ENCODE measurements around the gene TMEM204.
"Not testable (repeated sequence)": the region's sequence is repeated elsewhere in the genome, so short reads cannot be mapped to it uniquely, and the experiment has no call there.

TMEM204 gene

DNA sequence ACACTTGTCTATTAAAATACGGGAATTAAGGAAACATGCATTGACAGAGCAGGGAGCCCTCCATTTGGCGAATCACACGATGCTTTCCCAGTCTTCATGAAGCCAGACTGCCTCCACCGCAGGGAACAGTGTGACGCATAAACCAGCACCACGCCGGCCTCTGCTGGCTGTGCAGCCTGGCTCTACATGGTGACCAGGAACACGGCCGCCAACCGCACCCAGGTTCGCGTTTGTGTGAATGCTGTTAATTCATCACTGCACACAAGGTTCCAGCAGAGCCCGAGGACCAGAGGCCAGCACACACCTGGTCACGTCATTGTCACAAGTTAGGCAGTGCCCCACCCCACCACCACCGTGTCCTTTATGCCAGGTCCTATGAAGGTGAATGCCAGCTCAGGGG is 26.7 kb downstream of the TMEM204 start:
- DNase-seq = no peak

DNA sequence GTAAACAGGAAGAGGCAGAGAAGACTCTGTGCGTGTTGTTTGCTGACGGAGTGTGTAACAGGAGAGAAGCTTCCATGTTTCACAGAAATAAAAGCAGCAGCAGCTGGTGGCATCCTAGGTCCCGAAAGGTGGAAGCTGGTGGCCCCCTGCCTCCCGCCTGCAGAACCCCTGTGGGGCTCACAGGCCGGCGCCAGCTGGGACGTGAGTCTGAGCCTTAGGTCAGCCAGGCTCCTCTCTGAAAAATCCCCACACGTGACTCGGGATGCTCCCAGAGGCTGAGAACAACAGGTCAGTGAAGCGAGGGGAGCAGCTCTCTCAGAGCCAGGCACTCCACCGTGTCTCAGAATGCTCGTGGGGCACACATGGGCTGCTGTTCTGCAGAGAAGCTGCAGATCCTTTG is 27.4 kb downstream of the TMEM204 start:
- no peak for DNase-seq

DNA sequence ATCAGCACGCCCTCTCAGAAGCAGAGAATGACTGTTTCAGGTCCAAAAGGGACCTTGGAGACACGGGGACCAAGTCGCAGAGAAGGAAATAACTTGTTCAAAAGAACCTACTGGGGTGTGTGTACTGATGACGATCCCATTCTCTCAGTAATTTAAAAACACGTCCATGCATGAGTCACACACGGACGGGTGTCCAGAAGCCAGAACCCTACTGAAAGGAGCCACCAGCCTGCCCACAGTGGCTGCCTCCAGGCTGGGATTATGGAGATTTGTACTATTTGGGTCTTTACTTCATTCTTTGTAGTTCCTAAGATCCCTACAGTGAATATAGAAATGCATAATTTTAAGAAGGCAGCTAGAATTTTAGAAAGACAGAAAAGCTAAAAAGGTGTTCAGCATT is 27.8 kb downstream of the TMEM204 start:
- no peak for DNase-seq

DNA sequence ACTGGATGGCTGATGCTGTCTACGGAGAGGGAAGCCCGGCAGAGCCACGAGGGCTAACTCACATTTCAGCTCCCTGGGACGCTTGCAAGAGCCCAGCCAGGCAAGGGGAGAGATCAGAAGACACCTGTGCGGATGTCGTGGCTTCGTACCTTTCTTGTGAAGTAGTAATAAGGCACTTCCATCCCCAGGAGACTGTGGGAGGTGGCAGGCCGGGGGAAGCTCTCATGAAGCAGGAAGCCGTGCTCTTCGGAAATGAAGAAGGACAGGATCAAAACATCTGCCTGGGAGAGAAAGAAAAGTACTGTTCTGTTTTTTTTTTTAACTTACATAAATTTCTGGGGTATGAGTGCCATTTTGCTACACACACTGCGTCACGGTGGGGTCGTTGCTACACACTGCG is 28.4 kb downstream of the TMEM204 start:
- no peak for DNase-seq

DNA sequence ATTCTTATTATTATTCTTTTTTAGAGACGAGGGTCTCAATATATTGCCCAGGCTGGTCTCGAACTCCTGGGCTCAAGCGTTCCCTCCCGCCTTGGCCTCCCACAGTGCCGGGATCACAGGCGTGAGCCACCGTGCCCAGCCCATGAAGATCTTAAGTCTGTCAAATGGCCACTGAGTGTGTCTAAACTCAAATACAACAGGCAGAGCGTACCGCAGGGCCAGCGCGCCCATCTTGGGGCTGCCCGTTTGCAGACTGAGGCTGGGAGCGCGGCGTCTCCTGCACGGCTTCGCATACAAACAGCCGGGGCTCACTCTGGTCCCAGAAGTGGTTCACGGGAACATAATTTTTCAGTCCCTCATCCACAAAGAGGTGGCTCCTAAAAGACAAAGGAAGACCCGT is 30.3 kb downstream of the TMEM204 start:
- no peak for DNase-seq

DNA sequence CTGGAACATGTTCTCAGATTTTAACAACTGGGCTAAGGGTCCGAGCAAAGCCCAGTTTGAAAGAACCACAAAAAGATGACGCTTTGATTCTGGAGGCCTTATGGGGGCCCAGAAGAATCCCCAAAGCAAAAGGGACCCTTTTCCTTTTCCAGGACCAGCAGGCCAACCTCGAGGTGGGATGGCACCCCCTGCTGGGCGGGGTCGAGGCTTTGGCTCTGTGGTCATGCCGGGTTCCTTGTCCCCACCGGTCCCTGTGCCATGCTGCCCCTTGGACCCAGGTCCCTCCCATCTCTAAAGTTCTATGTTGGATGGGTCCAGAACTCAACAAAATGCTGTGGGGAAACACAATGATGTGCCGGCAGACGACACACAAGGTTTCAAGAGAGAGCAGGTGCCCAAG is 30.9 kb downstream of the TMEM204 start:
- no peak for DNase-seq

DNA sequence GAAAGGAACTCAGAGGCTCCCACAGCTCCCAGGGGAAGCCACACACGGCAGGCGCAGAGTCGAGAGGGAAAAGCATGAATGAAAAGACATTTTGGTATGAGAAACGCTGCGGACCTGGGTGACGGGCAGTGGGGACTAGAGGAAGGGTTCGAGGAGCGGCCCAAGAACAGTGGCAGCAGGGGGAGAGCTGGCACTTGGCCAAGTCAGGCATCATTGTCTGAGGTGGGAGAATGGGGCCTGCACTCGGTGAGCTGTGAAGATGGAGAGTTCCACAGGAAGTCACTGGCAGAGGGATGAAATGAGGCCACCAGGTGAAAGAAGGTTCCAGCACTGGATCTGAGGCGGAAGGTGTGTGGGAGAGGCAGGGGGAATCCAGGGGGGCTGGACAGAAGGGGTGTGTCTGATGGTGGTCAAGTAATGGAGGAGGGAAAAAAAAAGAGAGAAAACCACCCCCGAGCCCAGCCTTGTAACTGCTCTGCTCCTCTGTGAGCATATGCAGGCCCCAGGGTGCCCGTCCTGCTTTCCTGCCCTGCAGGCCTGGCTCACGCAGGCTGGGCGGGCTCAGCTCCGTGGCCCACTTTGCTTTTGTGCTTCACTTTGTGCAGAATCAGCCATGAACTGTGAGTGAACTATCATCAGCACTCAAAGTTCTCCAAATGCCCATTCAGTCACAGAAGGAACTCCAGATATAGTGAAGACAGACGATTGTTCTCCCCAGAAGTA is 31.8 kb downstream of the TMEM204 start:
- no peak for DNase-seq

DNA sequence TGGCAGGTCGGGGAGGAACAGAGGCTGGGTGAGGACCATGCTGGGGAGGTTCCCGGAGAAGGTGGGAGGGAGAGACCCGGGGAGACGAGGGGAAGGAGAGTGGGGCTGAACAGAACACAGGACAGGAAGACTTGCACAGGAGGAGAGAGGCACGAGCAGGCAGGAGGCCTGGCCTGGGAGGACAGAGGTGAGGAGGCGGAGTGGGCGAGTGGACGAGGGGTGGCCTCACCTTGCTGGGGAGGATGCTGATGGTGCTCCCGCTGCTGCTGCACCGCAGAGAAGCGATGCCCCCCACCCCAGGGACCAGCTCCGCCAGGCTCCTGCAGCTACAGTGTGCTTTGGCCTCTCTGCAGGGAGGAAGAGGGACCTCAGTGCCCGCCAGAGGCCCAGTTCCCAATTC is 34.5 kb downstream of the TMEM204 start:
- no peak for DNase-seq

DNA sequence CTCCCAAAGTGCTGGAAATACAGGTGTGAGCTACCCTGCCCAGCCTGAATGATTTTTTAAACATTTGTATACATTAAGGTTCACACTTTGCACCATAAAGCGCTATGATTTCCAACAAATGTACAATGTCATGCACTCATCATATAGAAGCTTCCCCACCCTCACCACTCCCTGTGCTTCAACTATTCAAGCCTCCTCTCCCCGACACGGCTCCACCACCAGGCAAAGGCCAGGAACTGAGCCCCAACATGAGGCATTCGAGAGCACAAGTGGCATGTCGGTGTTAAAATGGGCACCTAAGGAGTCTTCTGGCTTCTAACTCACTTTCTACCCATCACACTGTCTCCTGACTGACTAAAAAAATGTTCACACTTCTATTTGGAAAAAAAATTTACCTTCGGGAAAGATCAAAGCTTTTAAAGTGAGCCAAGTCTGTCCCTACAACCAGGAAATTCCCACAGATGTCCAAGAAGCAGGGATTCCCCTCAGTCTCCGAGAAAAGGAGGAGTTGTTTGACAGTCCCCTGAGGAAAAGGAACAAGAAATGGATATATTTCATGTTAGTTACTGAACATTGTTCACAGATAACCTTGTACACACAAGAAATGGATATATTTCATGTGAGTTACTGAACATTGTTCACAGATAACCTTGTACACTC is 37.7 kb downstream of the TMEM204 start:
- no peak for DNase-seq

DNA sequence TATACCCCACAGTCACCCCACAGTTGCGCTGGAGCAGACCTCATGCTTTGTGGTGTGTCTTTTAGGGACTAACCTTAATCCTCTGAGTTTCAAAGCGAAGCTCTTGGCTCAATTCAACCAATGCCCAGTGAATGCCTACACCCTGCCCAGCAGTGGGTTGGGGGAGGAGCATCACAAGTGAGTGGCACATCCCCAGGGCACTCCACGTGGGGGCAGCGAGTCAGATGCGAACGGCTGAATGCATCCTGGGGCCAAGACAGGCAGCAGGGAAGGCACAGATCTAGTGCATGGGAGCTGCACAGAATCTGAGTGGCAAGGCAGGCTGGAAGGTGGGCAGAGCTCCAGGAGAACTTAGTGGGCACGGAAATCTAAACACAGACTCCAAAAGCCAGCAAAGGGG is 39.2 kb downstream of the TMEM204 start:
- no peak for DNase-seq

DNA sequence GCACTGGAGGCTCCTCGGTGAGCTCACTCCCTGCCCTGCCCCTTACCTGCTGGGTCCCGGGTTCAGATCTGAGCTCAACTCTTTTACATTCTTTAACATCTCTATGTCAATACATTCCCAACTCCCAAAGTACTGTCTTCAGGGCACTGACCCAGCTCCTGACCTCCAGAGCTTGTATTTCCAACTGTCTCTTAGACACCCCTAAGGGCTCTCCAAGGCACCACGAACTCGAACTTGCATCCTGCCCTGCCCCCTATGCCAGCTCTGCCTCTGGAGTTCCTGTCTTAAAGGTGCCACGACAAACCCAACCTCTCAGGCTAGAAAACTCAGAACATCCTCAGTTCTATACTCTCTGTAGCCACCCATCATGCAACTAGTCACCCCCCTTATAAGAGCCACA is 39.8 kb downstream of the TMEM204 start:
- no peak for DNase-seq

DNA sequence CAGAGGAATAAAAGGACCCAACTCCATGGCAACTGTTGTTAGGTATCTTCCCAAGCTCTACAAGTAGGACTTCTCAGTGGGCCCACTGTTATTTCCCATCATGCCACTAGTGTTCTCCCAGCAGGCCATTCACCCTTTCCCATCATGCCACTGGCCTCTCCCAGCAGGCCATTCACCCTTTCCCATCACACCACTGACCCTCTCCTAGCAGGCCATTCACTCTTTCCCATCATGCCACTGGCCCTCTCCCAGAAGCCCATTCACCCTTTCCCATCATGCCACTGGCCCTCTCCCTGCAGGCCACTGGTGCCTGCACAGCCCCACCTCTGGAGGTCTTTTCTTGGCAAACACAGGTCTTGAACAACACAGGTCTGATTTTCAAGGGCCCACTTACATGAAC is 42.1 kb downstream of the TMEM204 start:
- no peak for DNase-seq

DNA sequence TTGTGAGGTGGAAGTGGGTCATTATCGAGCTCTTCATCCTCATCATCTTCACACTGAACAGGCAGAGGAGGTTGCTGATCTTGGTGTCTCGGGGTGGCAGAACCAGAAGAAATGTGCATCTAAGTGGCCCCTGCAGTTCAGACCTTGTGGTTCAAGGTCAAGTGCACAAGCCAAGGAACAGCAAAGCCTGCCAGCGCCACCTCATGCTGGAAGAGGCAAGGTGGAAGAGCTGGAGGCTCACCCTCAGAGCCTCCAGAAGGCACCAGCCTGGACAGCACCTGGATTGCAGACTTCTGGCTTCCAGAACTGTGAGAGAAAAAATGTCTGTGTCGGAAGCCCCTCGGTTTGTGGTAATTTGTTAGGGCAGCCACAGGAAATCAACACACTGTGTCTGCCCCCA is 45.7 kb downstream of the TMEM204 start:
- DNase-seq = no peak

DNA sequence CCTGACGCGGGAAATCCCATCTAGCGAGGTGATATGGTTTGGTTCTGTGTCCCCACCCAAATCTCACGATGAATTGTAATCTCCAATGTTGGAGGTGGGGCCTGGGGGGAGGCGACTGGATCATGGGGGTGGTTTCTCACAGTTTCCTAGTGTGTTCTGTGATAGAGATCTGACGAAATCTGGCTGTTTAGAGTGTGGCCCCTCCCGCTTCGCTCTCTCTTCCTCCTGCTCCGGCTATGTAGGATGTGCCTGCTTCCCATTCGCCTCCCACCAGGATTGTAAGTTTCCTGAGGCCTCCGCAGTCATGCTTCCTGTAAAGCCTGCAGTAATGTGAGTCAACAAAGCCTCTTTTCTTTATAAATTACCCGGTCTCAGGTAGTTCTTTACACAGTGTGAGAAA is 46.8 kb downstream of the TMEM204 start:
- no peak for DNase-seq

DNA sequence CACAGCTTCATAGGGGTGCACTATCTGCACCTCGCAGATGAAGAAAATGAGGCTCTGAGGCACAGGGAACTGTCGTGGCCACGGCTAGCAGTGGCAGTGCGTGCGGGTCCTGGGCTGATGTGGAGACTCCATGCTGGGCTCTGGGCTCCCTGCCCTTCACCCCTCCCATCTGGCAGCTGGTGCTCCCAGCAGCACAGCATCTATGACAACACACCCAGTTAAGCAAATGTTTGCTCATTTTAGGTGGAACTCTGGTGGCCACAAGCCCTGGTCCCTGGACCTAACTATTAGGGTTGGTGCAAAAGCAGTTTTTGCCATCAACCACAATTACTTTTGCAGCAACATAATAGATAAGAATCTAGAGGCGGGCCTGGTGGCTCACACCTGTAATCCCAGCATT is 47.5 kb downstream of the TMEM204 start:
- DNase-seq = no peak

DNA sequence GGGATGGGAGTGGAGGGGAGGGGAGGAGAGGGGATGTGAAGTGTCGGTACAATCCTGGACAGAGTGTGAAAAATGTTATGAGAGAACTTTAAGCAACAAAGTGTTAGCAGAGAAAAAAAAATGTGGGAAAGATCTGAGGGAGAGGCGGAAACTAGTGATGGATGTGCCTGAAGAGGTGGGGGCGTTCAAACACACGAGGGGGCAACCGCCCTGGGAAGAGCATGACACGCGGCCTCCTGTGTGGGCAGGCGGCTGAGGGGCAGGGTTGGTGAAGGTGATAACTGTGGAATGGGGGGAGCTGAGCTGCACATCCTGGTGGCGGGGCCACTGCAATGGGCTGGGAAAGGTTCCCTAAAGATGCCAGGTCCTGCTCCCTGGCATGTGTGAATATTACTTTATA is 48.3 kb downstream of the TMEM204 start:
- DNase-seq = no peak

DNA sequence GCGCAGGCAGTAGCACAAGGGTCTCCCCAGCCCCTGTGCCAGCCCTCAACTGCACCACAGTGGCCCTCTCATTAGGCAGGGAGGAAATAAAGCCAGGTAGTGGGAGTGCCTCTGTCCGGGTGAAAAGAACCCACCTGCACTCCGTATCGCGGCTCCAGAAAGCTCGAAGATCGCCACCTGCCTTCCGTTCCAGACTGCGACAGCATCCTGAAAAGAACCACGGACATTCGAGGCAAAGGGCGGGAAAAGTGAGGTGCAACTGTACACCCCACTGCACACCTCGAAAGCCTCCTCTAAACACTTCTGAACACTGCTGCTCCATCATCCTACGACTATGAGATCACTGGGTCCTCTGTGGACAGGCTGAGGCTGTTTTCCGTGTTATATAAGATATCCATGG is 49.7 kb downstream of the TMEM204 start:
- no peak for DNase-seq

DNA sequence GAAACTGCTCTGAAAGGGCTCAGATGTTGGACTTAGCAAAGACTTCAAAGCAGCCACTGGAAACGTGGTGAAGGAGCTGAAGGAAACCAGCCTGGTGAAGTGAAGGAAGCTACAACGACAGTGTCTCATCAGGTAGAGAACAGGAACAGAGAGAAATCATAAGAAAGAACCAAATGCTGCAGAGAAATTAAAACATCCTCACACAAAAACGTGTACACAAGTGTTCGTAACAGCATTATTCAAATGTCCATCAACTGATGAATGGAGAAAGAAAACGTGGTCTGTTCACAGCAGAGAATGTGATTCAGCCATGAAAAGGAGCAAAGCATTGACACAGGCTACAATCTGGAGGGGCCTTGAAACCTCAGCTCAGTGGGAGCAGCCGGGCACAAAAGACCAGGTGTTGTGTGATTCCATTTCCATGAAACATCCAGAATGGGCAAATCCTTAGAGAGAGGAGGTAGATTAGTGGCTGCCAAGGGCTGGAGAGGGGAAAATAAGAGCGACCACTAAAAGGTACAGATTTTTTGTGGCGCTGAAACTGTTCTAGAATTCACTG is 51.5 kb downstream of the TMEM204 start:
- no peak for DNase-seq

DNA sequence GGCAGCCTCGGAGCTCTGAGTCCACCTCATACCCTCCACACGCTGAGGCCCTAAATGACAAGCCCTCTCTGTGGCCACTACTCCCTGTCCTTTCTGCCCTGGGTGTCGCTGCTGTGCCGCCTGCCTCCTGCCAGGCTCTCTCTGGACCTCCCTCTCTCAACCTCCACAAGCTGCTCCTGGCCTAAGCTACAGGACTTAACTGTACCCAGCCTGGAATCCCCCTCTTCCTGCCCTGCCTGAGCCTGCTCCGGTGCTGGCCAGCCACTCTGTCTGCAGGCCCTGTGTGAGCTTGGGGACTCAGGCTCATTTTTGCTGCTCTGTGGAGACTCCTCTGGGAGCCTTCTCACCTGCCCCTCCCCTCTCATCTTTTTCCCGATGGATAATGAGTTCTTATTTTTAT is 56.9 kb downstream of the TMEM204 start:
- no peak for DNase-seq

DNA sequence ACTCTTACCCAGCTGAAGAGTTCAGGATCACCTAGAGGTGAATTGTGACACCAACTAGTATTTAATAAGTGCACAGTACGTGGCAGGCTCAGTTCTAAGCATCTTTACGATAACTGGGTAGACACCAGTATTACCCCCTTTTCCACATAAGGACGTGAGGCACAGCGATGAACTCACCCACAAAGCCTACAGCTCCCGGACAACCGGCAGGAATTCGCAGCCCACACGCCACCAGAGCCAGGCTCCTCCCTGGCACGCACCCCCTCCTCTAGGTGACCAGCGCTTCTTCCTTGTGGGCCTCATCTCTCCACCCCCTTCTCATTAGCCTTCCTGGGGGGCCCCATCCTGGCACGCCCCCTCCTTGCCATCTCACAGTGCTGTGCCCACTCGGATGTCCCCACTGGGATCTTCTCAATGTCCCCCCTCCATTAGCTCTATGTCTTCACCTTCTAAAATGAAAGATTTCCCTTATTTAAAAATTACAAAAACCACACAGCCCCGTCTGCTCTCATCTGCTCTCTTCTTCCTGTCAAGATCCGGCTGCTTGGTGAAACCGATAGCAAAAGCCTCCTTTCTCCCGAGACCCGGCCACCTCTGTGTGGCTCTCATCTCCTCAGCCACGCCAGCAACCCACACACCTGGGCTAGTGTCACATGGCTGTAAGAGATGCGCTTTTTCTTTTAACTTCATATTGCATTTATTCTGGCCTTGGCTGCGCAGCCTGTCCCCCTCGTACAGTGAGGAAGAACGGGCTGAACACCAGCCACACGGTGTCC is 57.7 kb downstream of the TMEM204 start:
- no peak for DNase-seq

DNA sequence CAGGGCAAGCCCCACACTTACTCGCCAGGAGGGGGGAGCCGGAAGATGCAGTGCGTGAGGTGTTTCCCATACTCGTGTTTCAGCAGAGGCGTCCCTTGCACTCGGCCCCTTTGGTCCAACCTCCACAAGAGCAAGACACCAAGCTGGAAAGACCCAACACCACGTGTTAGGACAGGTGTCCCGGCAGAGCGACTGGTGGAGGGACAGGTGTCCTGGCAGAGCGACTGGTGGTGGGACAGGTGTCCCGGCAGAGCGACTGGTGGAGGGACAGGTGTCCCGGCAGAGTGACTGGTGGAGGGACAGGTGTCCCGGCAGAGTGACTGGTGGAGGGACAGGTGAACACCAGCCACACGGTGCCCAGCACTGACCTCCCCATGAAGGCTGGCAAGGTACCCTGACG is 59.0 kb downstream of the TMEM204 start:
- no peak for DNase-seq

DNA sequence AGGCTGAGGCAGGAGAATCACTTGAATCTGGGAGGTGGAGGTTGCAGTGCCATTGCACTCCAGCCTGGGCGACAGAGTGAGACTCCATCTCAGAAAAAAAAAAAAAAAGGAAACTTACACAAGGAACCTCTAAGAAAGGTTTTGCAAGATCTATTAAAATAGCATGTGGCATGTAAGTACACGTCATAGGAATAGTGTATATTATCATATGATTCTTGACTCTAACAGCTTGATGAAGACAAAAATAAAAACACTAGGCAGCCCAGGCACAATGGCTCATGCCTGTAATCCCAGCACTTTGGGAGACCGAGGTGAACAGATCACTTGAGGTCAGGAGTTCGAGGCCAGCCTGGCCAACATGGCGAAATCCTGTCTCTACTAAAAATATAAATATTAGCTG is 62.0 kb downstream of the TMEM204 start:
- not testable (repeated sequence) for DNase-seq

DNA sequence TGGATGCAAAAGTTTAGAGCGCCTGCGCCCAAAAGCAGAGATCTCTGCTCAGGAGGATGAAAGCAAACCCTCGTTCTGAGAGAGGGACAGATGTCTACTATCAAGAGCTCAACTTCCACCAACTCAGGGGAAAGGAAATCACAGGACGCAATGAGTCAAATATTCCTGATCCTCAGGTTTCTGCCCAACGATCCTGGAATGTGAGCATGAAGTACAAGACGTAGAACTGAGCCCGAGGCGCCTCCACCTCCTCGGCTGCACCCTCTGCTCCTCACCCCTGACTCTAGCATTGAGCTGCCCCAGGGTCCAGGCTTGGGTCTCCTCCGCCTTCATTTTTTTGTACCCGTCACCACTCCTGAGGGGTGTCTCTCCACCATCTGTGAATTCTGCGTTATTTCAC is 63.0 kb downstream of the TMEM204 start:
- no peak for DNase-seq

DNA sequence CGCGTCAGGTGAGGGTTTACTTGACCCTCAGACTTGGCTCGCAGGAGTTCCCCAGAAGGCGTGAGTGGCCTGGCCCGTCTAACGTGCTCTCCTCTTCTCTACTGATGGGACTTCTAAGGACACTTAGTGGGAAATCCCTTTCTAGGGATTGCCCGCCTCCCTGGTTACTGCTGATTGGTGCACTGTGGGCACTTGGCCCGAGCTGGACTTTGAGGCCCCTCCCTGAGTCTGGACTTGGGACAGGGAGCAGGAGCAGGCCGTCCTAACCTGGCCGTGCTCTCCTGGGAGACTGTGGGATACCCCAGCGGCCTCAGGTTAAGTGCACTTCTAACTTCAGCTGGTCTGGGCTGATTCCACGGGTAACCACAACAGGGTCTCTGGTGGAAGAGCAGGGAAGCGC is 63.7 kb downstream of the TMEM204 start:
- no peak for DNase-seq

Measured in SW 1271 (cell line).